Adrenal gland (tissue), 12 donors: ENCODE results near the gene PRICKLE2. TPM values are rescaled to one million over a fixed set of nuclear protein-coding genes. Genes with fewer than 3 reads are reported as not detected.

Experiments used
- DNase-seq, 7 donors: peaks; one replicate each; pipeline ENCODE4 v3.0.0-alpha.2; 2019 to 2020
- H3K27ac ChIP-seq, 5 donors: fragments of 200-600 bp; sonication (generic) in 4 of 5; 1 replicate in 3 of 5; 2 replicates in 2 of 5; pipeline versions ENCODE4 v1.5.1 to v1.8.0; 2016 to 2020; ENCODE audit warnings: mild to moderate bottlenecking in 1 of 5
- H3K27me3 ChIP-seq: fragments of 200-600 bp; 2 replicates; pipeline ENCODE4 v1.8.0; 2021
- H3K36me3 ChIP-seq, 2 donors: fragments of 200-600 bp; replicated peaks in 1 of 2; 1 replicate in 1 of 2; 2 replicates in 1 of 2; pipeline versions ENCODE4 v1.5.1 to v1.8.0; 2018 to 2022
- H3K4me1 ChIP-seq, 2 donors: fragments of 200-600 bp; replicated peaks in 1 of 2; 1 replicate in 1 of 2; 2 replicates in 1 of 2; pipeline versions ENCODE4 v1.5.1 to v1.8.0; 2018 to 2021
- H3K4me3 ChIP-seq, 4 donors: fragments of 200-600 bp; sonication (generic) in 3 of 4; one replicate each; pipeline ENCODE4 v1.5.1; 2016 to 2018
- H3K9me3 ChIP-seq, 3 donors: fragments of 200-600 bp; sonication (generic) in 1 of 3; replicated peaks in 1 of 3; 1 replicate in 2 of 3; 2 replicates in 1 of 3; pipeline versions ENCODE4 v1.5.1 to v1.8.0; 2016 to 2021
- POLR2A ChIP-seq, 2 donors: fragments of 450-650 bp; IDR thresholded peaks; one replicate each; pipeline ENCODE4 v1.6.1; 2017; ENCODE audit warnings: antibody characterized with exemption in 2 of 2, mild to moderate bottlenecking in 2 of 2, moderate library complexity in 1 of 2
- whole genome bisulfite sequencing, 4 donors: extraction: QIAGEN DNeasy Blood & Tissue Kit in 2 of 4; methylation state at CpG; one replicate each; pipeline versions ENCODE4 v1.1.5 to v1.1.7; 2013 to 2017; 5-methylcytosine and 5-hydroxymethylcytosine counted together
- intact Hi-C, 2 donors: fragments of 100-400 bp; cut with DNase I; formaldehyde crosslinking; loops; one replicate each; pipeline versions ENCODE4 v1.14.1 to v1.15.0; 2022 to 2023
- polyA plus RNA-seq, 3 donors: library from polyadenylated mRNA; stranded (reverse); fragments of 200-250 nt in 2 of 3; fragments of 350-450 nt in 1 of 3; fragmentation: Illumina TruSeq in 1 of 3; extraction: RNeasy Lipid Tissue Mini Kit (QIAGEN cat#74804) in 1 of 3; gene quantifications; one replicate each; pipeline ENCODE4 v1.2.3, GENCODE V29; 2013 to 2014
- total RNA-seq, 9 donors: library from RNA; depleted of rRNA in 4 of 9; stranded (reverse); fragments of >200 nt in 4 of 9; fragments of 120-200 nt in 1 of 9; fragmentation: NEBNext Ultra II Directional in 1 of 9; extraction: Animal tissue kit (Norgen Biotek cat#: 25700) in 1 of 9; gene quantifications; one replicate each; pipeline versions ENCODE4 v1.1.0 to v1.2.4, GENCODE V29; 2013 to 2023
- TF ChIP-seq, protein P1 (sequence below), 6 experiments: fragments of 450-650 bp in 4 of 6; fragments of 200-600 bp in 2 of 6; sonication (generic) in 1 of 6; IDR thresholded peaks; 1 replicate in 5 of 6; 2 replicates in 1 of 6; pipeline versions ENCODE4 v1.5.1 to v1.8.0; 2016 to 2021; ENCODE audit warnings: antibody characterized with exemption in 6 of 6, mild to moderate bottlenecking in 2 of 6, moderate library complexity in 1 of 6
- donor health status: healthy with polysubstance abuse.
- donor health status: Bipolar disorder and iron deficiency.
- donor health status: DM: yes; HTN: yes; CAD: no.
- donor health status: DM: no; HTN: no; CAD: no.
- donor health status: DM: no; HTN: no; CAD: no.
- donor health status: DM: yes; HTN: yes; CAD: no.

PRICKLE2 gene
- total and polyA plus RNA-seq, 12 donors, result 1.3 to 15.7 (median 8.1) TPM

DNA sequence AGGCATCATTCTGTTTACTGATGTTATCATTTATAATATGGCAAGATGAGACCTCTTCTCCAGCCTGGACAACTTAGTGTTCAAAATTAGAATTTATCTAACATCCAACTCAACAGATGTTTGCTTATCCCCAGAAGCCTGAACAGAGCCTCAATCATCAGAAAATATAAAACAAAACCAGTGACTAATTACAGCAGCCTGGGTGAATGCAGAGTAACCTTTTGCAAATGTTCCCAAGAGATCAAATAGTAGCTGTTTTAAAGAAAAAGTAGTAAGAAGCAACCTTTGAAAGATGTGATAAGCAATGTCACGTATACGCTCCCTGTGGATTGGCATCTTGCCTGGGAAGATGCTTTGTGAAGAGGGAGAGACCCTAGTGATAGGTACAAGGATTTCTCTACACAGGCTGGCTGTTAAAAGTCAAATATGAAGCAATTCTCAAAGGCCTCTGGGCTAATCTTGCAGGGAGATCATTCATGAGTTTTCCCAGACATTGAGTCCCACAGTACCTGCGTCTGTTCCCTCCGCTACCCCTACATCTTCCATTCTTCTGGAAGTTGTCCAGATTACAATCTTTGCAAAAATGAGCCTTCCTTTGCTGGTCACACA lies 39.3 kb upstream of the PRICKLE2 start:
- Histone ChIP-seq H3K27me3 (no peaks in the 10 kb centered on the region), H3K27ac (peak overlapping the region in 1 of 5 donors; percentile 76), H3K36me3 (no peaks in the 10 kb centered on the region), H3K9me3 (no peaks in the 10 kb centered on the region), H3K4me1 (peaks cover 10 to 23% of the 10 kb centered on the region in 2 donors), H3K4me3 (no peak overlapping the region)
- WGBS, 4 donors, result 59 to 74% (median 67%) methylated on average over 4 of the region's 4 CpGs
- DNase-seq, result no peak
- no peak for TF ChIP-seq POLR2A (IDR thresholded peaks at IDR 0.05)
- intact Hi-C loops, result no loop called here

DNA sequence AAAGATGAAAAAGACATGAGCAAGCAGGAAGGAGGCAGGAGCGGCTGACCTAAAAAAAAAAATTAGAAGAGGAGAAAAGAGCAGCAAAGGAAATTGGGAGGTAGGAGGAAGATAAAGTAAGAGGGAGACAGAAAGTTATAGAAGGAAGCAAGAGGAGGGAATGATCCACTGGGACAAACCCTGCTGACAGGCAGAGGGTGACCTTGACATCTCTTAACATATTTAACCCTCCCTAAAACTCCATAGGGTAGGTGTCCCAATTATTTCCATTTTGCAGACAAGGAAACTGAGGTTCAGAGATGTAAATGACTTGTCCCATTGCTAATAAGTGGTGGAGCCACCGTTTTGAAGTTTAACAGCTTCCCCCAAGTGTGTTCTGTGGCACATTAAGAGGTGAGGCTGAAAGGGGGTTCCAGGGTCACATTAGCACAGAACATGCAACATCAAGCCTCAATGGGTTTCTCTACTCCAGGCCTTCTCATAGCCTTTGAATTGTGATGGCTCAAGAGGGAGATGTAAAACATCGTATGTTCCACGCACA lies 37.4 kb upstream of the PRICKLE2 start:
- DNase-seq, result no peak
- Histone ChIP-seq H3K27ac (no peak overlapping the region), H3K4me3 (no peak overlapping the region), H3K36me3 (no peaks in the 10 kb centered on the region), H3K27me3 (no peaks in the 10 kb centered on the region), H3K4me1 (peaks cover 7 to 11% of the 10 kb centered on the region in 2 donors), H3K9me3 (no peaks in the 10 kb centered on the region)
- no peak for TF ChIP-seq POLR2A (IDR thresholded peaks at IDR 0.05)
- TF ChIP-seq, protein P1, sequence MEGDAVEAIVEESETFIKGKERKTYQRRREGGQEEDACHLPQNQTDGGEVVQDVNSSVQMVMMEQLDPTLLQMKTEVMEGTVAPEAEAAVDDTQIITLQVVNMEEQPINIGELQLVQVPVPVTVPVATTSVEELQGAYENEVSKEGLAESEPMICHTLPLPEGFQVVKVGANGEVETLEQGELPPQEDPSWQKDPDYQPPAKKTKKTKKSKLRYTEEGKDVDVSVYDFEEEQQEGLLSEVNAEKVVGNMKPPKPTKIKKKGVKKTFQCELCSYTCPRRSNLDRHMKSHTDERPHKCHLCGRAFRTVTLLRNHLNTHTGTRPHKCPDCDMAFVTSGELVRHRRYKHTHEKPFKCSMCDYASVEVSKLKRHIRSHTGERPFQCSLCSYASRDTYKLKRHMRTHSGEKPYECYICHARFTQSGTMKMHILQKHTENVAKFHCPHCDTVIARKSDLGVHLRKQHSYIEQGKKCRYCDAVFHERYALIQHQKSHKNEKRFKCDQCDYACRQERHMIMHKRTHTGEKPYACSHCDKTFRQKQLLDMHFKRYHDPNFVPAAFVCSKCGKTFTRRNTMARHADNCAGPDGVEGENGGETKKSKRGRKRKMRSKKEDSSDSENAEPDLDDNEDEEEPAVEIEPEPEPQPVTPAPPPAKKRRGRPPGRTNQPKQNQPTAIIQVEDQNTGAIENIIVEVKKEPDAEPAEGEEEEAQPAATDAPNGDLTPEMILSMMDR (IDR thresholded peaks at IDR 0.05), result no peak
- intact Hi-C loops, result no loop called here
- WGBS, 4 donors, result 92 to 97% (median 95%) methylated on average over 4 of the region's 4 CpGs

DNA sequence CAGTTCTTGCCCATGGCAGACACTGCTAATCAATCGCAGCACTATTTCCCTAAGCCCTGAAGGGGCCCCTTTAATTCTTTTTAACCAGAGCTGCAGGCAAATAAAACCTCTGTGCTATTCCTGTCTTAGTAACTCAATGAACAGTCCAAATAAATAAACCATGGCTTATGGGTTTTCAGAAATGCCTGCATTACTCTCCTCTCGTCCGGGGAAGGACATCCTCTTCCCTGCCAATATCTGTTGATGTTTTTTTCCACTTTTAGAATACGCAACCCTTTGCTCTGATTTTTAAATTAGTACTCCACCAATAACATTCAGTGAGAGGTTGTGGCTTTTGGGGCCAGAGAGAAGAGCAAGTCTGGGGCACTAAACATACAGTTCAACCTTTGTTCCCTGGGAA lies 35.2 kb upstream of the PRICKLE2 start:
- intact Hi-C loops, result no loop called here
- no peak overlapping the region for H3K4me3 ChIP-seq
- H3K9me3 ChIP-seq, result no peaks in the 10 kb centered on the region
- WGBS, 4 donors, result 63 to 84% (median 65%) methylated on average over 4 of the region's 4 CpGs
- DNase-seq, result no peak
- no peaks in the 10 kb centered on the region for H3K36me3 ChIP-seq
- TF ChIP-seq, protein P1 (IDR thresholded peaks at IDR 0.05), result no peak
- TF ChIP-seq POLR2A (IDR thresholded peaks at IDR 0.05), result no peak
- H3K27me3 ChIP-seq, result no peaks in the 10 kb centered on the region
- H3K4me1 ChIP-seq, result no peaks in the 10 kb centered on the region
- peak overlapping the region in 1 of 5 donors; percentile 25 for H3K27ac ChIP-seq

DNA sequence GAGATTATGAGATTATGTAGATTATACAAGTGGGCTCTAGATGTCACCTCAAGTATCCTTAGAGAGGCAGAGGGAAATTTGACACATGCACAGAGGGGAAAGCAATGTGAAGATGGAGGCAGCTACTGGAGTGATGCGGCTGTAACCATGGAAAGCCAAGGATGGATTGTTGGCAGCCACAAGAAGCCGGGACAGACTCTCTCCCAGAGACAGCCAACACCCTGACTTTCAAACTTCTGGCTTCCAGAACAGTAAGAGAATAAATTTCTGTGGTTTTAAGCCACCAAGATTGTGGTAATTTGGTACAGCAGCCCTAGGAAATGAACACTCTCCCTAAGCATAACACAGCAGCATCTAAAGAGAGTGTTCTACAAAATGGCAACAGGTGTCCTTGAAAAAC lies 34.4 kb upstream of the PRICKLE2 start:
- Histone ChIP-seq H3K4me3 (no peak overlapping the region), H3K36me3 (no peaks in the 10 kb centered on the region), H3K4me1 (peaks cover 0 to 4% of the 10 kb centered on the region in 2 donors), H3K27me3 (no peaks in the 10 kb centered on the region), H3K9me3 (no peaks in the 10 kb centered on the region), H3K27ac (no peak overlapping the region)
- TF ChIP-seq, protein P1 (IDR thresholded peaks at IDR 0.05), result no peak
- no peak for TF ChIP-seq POLR2A (IDR thresholded peaks at IDR 0.05)
- no peak for DNase-seq
- 86 to 97% (median 91%) methylated on average over 2 of the region's 2 CpGs for WGBS, 4 donors
- intact Hi-C loops, result no loop called here
